GM23248 (cell line): Measurements from ENCODE around the gene OR14A2. TPM values are rescaled to one million over a fixed set of nuclear protein-coding genes. Genes with fewer than 3 reads are reported as not detected.

Experiments used
- DNase-seq: peaks from one replicate; pipeline ENCODE4 v3.0.0-alpha.2; 2015
- H2AFZ ChIP-seq: fragments of 200-600 bp; sonication (generic); 2 replicates; pipeline ENCODE4 v1.6.1; 2016; ENCODE audit warnings: antibody characterized with exemption
- H3F3A ChIP-seq: fragments of 200-600 bp; sonication (generic); 2 replicates; pipeline ENCODE4 v1.6.1; 2016; ENCODE audit warnings: mild to moderate bottlenecking, antibody characterized with exemption, mixed run types; ENCODE audit not compliant: insufficient read depth
- H3K27ac ChIP-seq: fragments of 200-600 bp; sonication (generic); 2 replicates; pipeline ENCODE4 v1.5.1; 2016; ENCODE audit warnings: mild to moderate bottlenecking
- H3K27me3 ChIP-seq: fragments of 200-600 bp; sonication (generic); replicated peaks from 2 replicates; pipeline ENCODE4 v1.6.1; 2016; ENCODE audit warnings: mild to moderate bottlenecking; ENCODE audit not compliant: insufficient read depth
- H3K36me3 ChIP-seq: fragments of 200-600 bp; sonication (generic); 2 replicates; pipeline ENCODE4 v1.6.1; 2016; ENCODE audit warnings: low read depth, mild to moderate bottlenecking
- H3K4me1 ChIP-seq: fragments of 200-600 bp; sonication (generic); 2 replicates; pipeline ENCODE4 v1.6.1; 2016; ENCODE audit warnings: mild to moderate bottlenecking; ENCODE audit not compliant: insufficient read depth
- H3K4me2 ChIP-seq: fragments of 200-600 bp; sonication (generic); one replicate; pipeline ENCODE4 v1.6.1; 2016; ENCODE audit warnings: mild to moderate bottlenecking; ENCODE audit not compliant: unreplicated experiment
- H3K4me3 ChIP-seq: fragments of 200-600 bp; sonication (generic); 2 replicates; pipeline ENCODE4 v1.5.1; 2016; ENCODE audit warnings: mild to moderate bottlenecking
- H3K79me2 ChIP-seq: fragments of 200-600 bp; sonication (generic); 2 replicates; pipeline ENCODE4 v1.6.1; 2016; ENCODE audit warnings: mild to moderate bottlenecking; ENCODE audit not compliant: insufficient read depth
- H3K9ac ChIP-seq: fragments of 200-600 bp; sonication (generic); 2 replicates; pipeline ENCODE4 v1.6.1; 2016; ENCODE audit warnings: mild to moderate bottlenecking
- H3K9me2 ChIP-seq: fragments of 200-600 bp; sonication (generic); 2 replicates; pipeline ENCODE4 v1.6.1; 2016; ENCODE audit warnings: mixed run types, mild to moderate bottlenecking, moderate library complexity; ENCODE audit not compliant: insufficient read depth
- H3K9me3 ChIP-seq: fragments of 200-600 bp; sonication (generic); one replicate; pipeline ENCODE4 v1.6.1; 2017; ENCODE audit warnings: low read depth
- H4K20me1 ChIP-seq: fragments of 200-600 bp; sonication (generic); 2 replicates; pipeline ENCODE4 v1.6.0; 2016; ENCODE audit not compliant: insufficient read depth
- EZH2 ChIP-seq: fragments of 200-600 bp; sonication (generic); IDR thresholded peaks from 2 replicates; pipeline ENCODE4 v1.6.1; 2018; ENCODE audit warnings: antibody characterized with exemption, mild to moderate bottlenecking; ENCODE audit not compliant: insufficient read depth, poor library complexity, severe bottlenecking
- WGBS, 2 experiments: methylation state at CpG; one replicate each; pipeline ENCODE4 v1.1.6; 2015 to 2017; ENCODE audit warnings: low lambda C conversion rate in 2 of 2, low coverage in 1 of 2; ENCODE audit errors: missing lambda C conversion rate in 2 of 2; 5-methylcytosine and 5-hydroxymethylcytosine counted together
- in situ Hi-C: fragments of 300-500 bp; cut with MboI; formaldehyde crosslinking; loops from 2 replicates; pipeline ENCODE4 v1.15.0; 2020
- polyA plus RNA-seq: library from polyadenylated mRNA; unstranded; fragments of >200 nt; fragmentation: Nextera tagmentation; extraction: Ambion mirVana; gene quantifications from 2 replicates; pipeline ENCODE4 v1.2.1, GENCODE V29; 2016
- total RNA-seq: library from RNA; depleted of rRNA; stranded (reverse); fragments of >200 nt; shearing (Covaris generic); gene quantifications from 2 replicates; pipeline ENCODE4 v1.2.3, GENCODE V29; 2014; rRNA removed

OR14A2 gene
- total and polyA plus RNA-seq, 2 experiments from 2014 or later = not detected

- Histone ChIP-seq H3K27ac (no peak within 1 kb of the TSS), H3K27me3 (no peaks in the 10 kb centered on the region), H3K9me3 (peaks cover under 1% of the 10 kb centered on the region), H3K4me3 (no peak within 1 kb of the TSS), H3K36me3 (no peaks in the 10 kb centered on the region), H3K4me1 (no peaks in the 10 kb centered on the region), H3F3A (no peaks in the 10 kb centered on the region), H3K9me2 (no peaks in the 10 kb centered on the region), H3K79me2 (no peaks in the 10 kb centered on the region), H3K4me2 (no peak within 1 kb of the TSS), H4K20me1 (no peaks in the 10 kb centered on the region), H3K9ac (no peak within 1 kb of the TSS), H2AFZ (no peak within 1 kb of the TSS)
- no peak for DNase-seq
- in situ Hi-C loops = no loop called here
- TF ChIP-seq EZH2 = no peak
- WGBS, 2 experiments = 14 to 20% methylated on average over 1 of the region's 1 CpG
Measured at GRCh38 chr1:247679639-247680038, 68.3 kb downstream of the OR14A2 start, which contains the start of gene OR13G1. OR13G1 (minus strand) TSS chr1:247679739; CDS start chr1:247673041, 6,698 bp downstream.

Other genes starting within 250 kb of the OR14A2 start
- under 0.01 and 0.22 TPM in 2 replicates for gene OR2C3, start 211.7 kb downstream of the OR14A2 start, total RNA-seq
- gene OR2C3, start 211.7 kb downstream of the OR14A2 start, polyA plus RNA-seq = 0.04 TPM in 1 of 2 replicates, not detected in the other
- gene GCSAML, start 199.0 kb downstream of the OR14A2 start, total RNA-seq = not detected in 2 replicates
- gene GCSAML, start 199.0 kb downstream of the OR14A2 start, polyA plus RNA-seq = not detected in 2 replicates
- not detected in 2 replicates for gene OR2G2, start 159.8 kb downstream of the OR14A2 start, total RNA-seq
- gene OR2G2, start 159.8 kb downstream of the OR14A2 start, polyA plus RNA-seq = not detected in 2 replicates
- gene OR2G3, start 142.6 kb downstream of the OR14A2 start, total RNA-seq = not detected in 2 replicates
- not detected in 2 replicates for gene OR2G3, start 142.6 kb downstream of the OR14A2 start, polyA plus RNA-seq
- gene OR13G1, start 68.4 kb downstream of the OR14A2 start, total RNA-seq = not detected in 2 replicates
- not detected in 2 replicates for gene OR13G1, start 68.4 kb downstream of the OR14A2 start, polyA plus RNA-seq
- not detected in 2 replicates for gene OR6F1, start 31.5 kb downstream of the OR14A2 start, total RNA-seq
- gene OR6F1, start 31.5 kb downstream of the OR14A2 start, polyA plus RNA-seq = not detected in 2 replicates
- gene OR14K1, start 9.5 kb downstream of the OR14A2 start, total RNA-seq = not detected in 2 replicates
- gene OR14K1, start 9.5 kb downstream of the OR14A2 start, polyA plus RNA-seq = not detected in 2 replicates
- gene OR1C1, start 12.4 kb upstream of the OR14A2 start, total RNA-seq = not detected in 2 replicates
- not detected in 2 replicates for gene OR1C1, start 12.4 kb upstream of the OR14A2 start, polyA plus RNA-seq
- gene OR14A16, start 76.0 kb upstream of the OR14A2 start, total RNA-seq = not detected in 2 replicates
- not detected in 2 replicates for gene OR14A16, start 76.0 kb upstream of the OR14A2 start, polyA plus RNA-seq
- not detected in 2 replicates for gene OR11L1, start 93.8 kb upstream of the OR14A2 start, total RNA-seq
- gene OR11L1, start 93.8 kb upstream of the OR14A2 start, polyA plus RNA-seq = not detected in 2 replicates
- not detected in 2 replicates for gene TRIM58, start 109.0 kb upstream of the OR14A2 start, total RNA-seq
- not detected in 2 replicates for gene TRIM58, start 109.0 kb upstream of the OR14A2 start, polyA plus RNA-seq
- not detected in 2 replicates for gene OR2W3, start 147.4 kb upstream of the OR14A2 start, total RNA-seq
- not detected in 2 replicates for gene OR2W3, start 147.4 kb upstream of the OR14A2 start, polyA plus RNA-seq
- gene OR2T8, start 172.1 kb upstream of the OR14A2 start, total RNA-seq = not detected in 2 replicates
- not detected in 2 replicates for gene OR2T8, start 172.1 kb upstream of the OR14A2 start, polyA plus RNA-seq
- not detected in 2 replicates for gene OR2AJ1, start 176.7 kb upstream of the OR14A2 start, total RNA-seq
- not detected in 2 replicates for gene OR2AJ1, start 176.7 kb upstream of the OR14A2 start, polyA plus RNA-seq
- not detected in 2 replicates for gene OR2L8, start 200.7 kb upstream of the OR14A2 start, total RNA-seq
- not detected in 2 replicates for gene OR2L8, start 200.7 kb upstream of the OR14A2 start, polyA plus RNA-seq
- not detected in 2 replicates for gene OR2AK2, start 217.1 kb upstream of the OR14A2 start, total RNA-seq
- gene OR2AK2, start 217.1 kb upstream of the OR14A2 start, polyA plus RNA-seq = not detected in 2 replicates